HG03520 (cell line): ENCODE measurements around the gene ZNF484.
"Not testable (repeated sequence)": the region's sequence is repeated elsewhere in the genome, so short reads cannot be mapped to it uniquely, and the experiment has no call there.

Source experiments
- ATAC-seq: cut with Tn5 transposase; IDR thresholded peaks from one replicate; pipeline ENCODE4 v1.9.1; 2021; ENCODE audit warnings: mild to moderate bottlenecking, moderate library complexity; ENCODE audit not compliant: unreplicated experiment

The ZNF484 gene

GRCh38 chr9:92877531-92878430 is at the start of gene ZNF484:
Gene ZNF484 (minus strand): TSS chr9:92878038. CDS start chr9:92875029, 3,009 bp downstream.
- peak; percentile 94 for ATAC-seq

DNA sequence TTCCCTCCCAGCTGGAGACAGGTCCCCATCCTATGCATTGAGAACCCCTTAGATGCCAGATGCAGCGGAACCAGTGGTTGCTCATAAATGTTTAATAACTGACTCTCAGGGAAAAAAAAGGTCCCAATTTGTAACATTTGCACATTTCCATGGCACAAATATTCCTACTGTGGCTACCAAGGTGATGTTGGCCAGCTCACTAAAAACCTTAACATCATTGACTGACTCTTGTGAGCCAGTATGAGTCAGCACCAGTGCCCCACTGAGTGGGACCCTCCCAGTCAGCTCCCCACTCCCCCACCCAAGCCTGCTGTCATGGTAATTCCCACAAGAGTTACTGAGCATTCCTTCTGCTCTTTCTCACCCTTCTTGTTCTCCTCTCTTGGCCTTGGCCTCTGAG is 42.6 kb upstream of the ZNF484 start:
- ATAC-seq = no peak

- ATAC-seq = no peak
Observed at GRCh38 chr9:92917176-92917800, 39.5 kb upstream of the ZNF484 start.

DNA sequence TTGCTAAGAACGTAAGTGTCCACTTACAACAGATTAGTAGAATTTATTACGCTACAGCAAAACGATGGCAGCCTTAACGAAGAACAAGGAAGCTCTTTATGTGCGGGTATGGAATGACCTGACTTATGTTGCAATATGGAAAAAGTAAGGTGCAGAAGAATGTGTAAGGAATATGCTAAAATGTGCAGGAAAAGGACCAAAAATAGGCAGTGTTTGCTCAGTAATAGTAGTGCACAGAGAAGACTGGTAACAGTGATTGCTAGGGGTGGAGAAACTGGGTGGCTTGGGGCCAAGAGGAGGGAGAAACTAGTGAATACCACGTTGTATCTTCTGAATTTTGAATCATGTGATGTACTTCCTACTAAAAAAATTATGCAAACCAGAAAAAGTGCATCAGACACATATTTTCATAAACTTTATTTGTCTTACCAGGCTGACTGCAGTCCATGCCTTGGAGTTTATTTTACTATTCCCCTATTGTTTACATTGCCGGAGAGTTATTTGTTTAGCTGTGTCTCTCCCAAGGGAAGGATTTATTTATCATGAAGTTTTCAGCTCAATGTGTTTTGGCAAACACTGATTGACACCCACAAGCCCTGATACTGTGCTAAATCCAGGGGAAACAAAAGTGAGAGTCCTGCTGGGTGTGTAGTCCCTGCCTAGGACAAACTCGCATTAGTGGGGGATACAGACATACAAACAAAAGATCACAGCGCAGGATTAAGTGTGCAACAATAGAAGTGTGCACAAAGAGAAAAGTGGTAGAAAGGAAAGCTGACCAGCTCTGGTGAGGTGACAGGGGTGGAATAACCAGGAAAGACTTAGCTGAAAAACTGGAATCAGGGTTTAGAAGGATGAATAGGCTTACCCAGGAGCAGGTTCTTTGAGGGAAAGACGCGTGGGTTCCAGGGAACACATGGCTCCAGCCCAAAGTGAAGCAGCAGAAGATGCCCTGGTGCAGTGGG is 34.0 kb upstream of the ZNF484 start:
- ATAC-seq = no peak

DNA sequence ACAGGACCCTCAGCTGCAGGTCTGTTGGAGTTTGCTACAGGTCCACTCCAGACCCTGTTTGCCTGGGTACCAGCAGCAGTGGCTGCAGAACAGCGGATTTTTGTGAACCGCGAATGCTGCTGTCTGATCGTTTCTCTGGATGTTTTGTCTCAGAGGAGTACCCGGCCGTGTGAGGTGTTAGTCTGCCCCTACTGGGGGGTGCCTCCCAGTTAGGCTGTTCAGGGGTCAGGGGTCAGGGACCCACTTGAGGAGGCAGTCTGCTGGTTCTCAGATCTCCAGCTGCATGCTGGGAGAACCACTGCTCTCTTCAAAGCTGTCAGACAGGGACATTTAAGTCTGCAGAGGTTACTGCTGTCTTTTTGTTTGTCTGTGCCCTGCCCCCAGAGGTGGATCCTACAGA is 27.3 kb upstream of the ZNF484 start:
- ATAC-seq = not testable (repeated sequence)

GRCh38 chr9:92897323-92897722 is 19.5 kb upstream of the ZNF484 start:
- ATAC-seq = no peak

DNA sequence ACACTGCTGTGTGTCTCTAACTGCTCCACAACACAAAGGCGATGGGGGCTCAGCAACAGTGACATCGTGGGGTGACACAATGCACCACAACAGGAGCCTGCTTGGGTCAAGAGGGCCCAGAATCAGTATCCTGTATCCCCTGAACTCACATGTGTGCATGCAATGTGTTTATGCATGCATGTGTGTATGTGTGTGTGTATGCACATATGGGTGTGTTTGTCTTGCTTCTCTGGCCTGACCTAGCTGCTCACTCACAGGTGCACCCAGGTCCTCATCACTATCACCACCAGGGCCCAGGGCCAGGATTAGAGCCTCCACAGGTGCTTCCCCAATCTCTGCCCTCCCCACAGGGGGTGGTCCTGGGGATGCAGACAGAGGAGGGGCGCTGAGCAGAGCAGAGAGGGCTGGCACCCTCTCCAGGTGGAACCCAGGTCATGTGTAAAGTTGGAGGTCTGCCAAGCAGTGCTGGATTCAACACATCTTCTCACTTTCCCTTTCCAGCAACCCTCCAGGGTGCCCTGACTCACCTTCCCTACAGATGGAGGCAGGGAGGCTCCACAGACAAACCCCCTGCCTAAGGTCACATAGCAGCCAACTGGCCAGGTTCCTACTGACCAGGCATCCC is 18.1 kb upstream of the ZNF484 start:
- no peak for ATAC-seq

DNA sequence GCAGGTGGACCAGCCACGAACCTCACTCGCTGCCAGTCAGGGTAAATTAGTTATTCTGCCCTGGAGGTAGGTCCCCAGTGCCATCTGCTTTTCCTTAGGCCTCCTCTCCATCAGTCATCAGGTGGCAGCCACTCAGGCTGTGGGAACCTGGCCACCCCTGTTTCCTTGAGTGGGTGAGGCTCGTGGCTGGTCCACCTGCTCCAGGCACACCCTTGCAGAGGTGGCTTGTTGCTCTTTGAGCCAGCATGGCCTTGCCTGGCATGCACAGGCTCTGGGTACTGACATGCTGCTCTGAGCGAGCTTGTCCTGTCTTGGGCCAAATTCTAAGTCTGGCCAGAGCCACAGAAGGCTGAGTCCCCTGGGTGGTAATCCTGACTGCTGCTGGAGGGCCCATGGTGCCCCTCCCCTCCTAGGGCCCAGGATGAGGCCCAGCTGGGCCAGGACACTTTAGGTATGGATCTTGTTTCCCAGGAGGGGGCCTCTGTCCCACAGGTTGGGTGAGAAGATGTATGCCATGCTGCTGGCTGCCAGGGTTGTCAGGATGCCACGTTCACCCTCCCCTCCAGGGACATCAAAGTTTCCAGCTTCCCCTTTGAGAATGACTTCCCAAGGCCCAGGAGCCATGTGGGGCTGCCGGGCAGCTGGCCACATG is 17.0 kb upstream of the ZNF484 start:
- no peak for ATAC-seq

DNA sequence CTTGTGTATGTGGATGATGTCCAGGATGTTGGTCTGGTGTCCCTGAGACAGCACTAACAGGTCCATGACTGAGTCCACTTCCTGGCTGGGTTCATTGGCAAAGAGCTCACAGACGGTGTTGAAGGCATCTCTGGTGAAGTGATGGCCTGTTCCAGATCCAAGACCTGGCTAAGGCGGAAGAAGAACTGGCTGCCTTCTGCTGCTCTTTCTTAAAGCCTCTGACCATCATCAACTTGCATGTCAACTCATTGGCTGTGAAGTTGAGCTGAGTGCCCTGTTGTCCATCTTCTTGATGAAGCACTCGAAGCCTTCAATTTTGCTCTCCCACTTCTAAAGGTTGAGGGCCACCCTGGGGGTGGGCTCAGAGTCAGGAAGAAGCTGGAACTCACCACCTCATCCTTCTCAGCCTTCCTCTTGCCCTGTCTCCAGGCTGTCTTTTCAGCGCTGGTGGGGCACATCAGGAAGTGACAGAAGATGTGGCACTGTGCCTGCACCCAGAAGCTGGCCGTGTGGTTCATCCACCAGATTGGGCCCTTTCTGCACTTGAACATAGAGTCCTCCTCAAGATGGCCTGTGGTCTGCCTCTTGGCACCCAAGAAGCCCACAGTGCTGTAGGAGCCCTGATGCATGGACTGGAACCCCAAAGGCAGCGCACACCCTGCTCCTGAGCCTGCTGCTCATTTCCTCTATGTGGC is 16.2 kb upstream of the ZNF484 start:
- ATAC-seq = not testable (repeated sequence)

- not testable (repeated sequence) for ATAC-seq
Observed at GRCh38 chr9:92892276-92892675, 14.4 kb upstream of the ZNF484 start.

DNA sequence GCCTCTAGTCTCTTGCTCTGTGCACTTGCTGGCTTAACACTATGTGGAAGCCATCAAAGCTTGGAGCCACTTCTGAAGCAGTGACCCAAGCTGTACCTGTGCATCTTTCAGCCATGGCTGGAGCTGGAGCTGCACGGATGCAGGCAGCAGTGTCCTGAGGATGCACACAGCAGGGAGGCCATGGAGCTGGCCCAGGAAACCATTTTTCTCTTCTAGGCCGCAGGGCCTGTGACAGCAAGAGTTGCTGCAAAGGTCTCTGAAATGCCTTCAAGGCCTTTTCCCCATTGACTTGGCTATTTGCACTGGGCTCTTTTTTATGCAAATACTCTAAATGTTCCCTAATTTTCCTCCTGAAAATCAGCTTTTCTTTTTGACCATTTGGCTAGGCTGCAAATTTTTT is 12.9 kb upstream of the ZNF484 start:
- ATAC-seq = no peak

- no peak for ATAC-seq
Observed at GRCh38 chr9:92887880-92888338, 10.1 kb upstream of the ZNF484 start.

GRCh38 chr9:92886846-92887610 is 9.2 kb upstream of the ZNF484 start:
- ATAC-seq = not testable (repeated sequence)

DNA sequence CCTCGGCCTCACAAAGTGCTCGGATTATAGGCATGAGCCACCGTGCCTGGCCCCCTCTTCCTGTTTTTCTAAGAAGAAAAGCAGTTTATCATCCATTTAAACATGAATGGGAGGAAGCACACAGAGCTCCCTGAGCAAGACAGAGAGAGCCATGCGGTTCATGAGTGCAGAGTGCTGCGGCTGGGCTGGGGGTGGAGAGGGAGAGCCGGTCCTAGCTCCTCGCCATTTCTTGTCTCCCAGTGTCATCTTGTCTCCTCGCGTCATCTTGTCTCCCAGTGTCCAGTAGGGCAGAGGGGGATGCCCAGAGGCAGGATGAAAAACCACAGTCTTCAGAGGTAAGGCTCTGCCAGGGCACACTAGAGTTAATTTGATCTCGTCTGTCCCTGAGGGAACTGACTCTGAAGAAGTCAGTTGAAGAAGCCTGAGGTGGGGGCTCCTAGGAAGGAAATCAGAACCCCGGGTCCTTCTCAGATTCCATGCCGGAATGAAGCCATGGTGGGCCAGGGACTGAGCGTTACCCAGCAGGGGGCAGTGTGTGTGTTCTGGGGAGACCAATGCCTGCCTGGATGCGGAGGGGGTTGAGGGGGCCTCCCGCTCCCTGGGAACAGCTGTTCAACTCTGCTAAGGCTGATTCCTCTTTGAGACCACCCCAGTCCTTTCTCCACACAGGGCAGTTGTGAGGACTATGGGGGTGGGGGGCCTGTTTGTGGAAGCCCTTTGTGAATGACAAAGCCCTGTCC is 6.0 kb upstream of the ZNF484 start:
- ATAC-seq = not testable (repeated sequence)

DNA sequence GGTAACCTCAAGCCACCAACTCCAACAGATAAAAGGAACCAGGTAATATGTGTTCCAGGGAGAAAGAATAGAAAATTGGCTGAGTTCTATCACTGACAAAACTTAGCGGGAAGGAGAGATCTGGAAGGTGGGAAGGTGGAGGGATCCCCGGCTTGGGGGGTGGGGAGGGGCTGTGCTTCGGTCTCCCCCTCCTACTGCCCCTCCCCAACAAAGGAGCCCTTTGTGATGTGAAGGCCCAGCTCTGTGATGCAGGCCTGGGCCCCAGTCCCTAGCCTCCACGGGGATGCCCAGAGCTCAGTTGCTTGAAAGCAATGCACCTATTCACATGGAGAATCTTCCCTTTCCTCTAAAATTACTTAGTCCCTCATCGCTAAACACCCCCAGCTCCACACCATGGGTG is 4.4 kb upstream of the ZNF484 start:
- ATAC-seq = no peak

DNA sequence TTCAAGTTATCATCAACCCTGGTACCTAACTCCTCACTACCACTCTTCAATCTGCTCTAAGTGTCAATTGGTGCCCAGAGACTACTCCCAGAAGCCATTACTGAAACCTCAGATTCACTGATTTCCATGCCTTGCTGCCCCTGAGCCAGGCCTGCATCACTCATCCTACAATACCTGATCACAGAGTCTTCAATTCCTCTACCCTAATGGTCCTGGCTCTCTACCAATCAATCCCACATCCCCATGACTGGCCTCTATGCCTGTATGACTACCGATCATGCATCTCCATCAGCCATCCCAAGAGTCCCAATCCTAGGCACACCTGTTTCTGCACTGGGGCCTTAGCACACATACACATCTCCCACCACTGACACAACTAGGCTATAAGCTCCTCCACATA is 2.5 kb downstream of the ZNF484 start:
- ATAC-seq = no peak

DNA sequence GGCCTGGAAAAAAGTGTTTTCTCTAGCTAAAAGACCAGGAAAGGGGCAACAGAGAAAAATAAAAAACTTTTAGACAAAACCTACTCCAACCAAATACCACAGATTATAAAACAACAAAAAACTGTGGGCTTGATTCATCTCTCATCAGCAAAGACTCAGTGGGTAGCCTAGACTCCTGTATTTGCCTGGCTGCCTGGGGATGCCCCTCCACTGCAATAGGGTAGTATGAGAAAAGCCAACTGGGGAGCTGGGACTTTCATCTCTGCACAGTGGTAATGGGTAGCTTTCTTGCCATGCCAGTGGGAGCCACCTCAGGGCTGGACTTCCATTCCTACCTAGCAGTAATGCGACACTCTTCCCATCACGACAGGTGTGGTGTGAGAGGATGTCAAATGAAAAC is 7.5 kb downstream of the ZNF484 start:
- no peak for ATAC-seq

GRCh38 chr9:92866600-92866999 is 11.2 kb downstream of the ZNF484 start:
- not testable (repeated sequence) for ATAC-seq
